HL-60/S4 treated with phorbol 12-myristate 13-acetate at 8.2 ng/mL for 4 days and 3 days (cell line): Measurements from ENCODE around the gene CENPK.

Source experiments
- in situ Hi-C: fragments of 300-500 bp; cut with MboI; formaldehyde crosslinking; loops from 2 replicates; pipeline ENCODE4 v1.15.0; 2022; ENCODE audit warnings: low sequenced_read_pairs

Gene CENPK

DNA sequence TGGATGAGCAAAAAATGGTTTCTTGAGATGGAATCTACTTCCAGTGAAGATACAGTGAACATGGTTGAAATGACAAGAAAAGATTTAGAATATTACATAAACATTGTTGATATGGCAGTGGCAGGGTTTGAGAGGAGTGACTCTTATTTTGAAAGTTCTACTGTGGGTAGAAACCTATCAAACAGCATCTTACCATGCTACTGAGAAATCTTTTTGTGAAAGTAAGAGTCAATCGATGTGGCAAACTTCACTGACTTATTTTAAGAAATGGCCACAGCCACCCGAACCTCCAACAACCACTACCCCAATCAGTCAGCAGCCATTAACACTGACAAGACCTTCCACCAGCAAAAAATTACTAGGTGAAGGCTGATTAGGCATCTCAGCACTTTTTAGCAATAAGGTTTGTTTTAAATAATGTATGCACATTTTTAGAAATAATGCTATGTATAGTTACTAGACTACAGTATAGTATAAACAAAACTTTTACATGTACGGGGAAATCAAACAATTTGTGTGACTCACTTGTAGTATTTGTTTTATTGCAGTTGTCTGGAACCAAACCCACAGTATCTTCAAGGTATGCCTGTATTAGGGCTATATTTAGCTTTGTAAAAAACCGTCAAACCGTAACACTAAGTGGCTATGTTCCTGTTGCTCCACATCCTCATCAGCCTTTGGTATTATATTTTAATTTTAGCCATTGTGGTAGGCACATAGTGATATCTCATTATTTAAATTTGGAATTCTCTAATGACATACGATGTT lies 50.6 kb downstream of the CENPK start:
- in situ Hi-C loops = no loop called here

DNA sequence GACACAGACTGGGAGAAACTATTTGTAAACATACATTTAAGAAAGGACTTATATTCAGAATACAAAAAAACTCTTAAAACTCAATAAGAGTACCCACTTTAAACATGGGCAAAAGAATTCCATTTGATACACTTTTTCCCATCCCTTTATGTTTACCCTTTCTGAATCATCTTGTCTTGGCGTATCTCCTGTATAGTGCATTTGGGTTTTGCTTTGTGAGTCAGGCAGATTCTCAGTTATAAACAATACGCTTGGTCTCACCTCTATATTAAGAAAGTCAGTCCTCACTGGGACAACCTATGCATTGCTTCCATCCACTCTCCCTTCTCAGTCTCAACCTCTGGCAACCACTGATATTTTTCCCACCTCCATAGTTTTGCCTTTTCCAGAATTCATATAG lies 54.0 kb downstream of the CENPK start:
- in situ Hi-C loops = no loop called here

DNA sequence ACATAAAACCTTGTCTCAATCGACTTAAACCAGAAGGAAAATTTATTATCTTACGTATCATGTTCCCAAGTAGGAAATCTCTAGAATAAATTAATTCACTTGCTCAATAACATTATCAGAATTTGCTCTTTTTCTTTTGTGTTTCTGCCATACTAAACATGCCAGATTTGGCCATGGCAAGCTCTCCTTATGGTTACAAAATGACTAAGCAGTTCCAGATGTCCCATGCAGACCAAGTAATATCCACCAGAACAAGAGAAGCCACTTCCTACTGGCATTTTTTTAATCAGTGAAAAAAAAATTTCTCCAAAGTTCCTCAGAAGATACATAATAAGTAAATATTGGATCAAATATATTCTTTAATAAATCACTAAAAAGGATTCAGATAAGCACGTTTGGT lies 56.0 kb downstream of the CENPK start:
- in situ Hi-C loops = no loop called here

DNA sequence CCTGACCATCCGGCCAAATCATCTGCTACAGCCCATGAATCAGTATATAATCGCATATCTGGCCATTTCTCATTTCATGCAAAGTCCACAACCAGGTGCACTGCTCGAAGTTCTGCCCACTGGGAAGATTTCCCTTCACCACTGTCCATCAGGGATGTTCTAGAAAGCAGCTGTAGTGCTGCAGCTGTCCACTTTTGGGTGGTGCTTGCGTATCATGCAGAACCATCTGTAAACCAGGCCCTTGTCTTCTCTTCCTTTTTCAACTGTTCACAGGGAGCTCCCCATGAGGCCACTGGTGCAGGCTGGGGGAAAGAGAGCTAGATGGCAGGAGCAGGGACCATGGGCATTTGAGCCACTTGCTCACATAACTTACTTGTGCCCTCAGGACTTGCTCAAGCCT lies 73.8 kb downstream of the CENPK start:
- in situ Hi-C loops = loop anchor here (25.0 kb wide), 1 partner anchor 677 kb away; no protein-coding TSS in a partner anchor

DNA sequence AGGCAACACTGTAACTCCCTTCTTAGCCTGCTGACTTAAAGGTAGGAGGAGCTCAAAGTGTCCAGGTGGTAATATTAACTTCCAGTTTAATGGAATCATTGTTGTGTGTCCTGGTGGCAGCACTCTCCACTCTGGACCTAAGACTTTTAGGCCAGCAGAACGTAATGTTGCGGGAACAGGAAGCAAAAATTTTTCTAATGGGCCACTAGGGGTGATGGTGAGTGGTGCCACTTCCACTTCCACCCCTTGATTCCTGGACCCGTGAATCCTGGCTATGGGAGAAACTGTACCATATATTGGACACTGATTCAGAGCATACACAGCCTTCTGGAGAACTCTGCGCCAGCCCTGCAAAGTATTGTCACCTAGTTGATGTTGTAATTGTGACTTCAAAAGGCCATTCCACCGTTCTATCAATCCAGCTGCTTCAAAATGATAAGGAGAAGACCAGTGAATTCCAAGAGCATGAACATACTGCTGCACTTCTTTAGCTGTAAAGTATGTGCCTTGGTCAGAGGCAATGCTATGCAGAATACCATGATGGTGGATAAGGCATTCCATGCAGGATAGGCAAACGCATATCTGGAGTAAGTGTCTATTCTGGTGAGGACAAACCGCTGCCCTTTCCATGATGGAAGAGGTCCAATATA lies 74.8 kb downstream of the CENPK start:
- in situ Hi-C loops = loop anchor here (25.0 kb wide), 1 partner anchor 676 kb away; no protein-coding TSS in a partner anchor

DNA sequence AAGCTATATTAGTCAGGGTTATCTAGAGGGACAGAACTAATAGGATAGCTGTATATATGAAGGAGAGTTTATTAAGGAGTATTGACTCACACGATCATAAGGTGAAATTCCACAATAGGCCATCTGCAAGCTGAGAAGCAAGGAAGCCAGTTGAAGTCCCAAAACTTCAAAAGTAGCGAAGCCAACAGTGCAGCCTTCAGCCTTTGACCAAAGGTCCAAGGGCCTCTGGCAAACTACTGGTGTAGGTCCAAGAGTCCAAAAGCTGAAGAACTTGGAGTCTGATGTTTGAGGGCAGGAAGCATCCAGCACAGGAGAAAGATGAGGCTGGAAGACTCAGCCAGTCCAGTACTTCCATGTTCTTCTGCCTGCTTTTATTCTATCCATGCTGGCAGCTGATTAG lies 76.2 kb downstream of the CENPK start:
- in situ Hi-C loops = loop anchor here (25.0 kb wide), 1 partner anchor 675 kb away; no protein-coding TSS in a partner anchor

DNA sequence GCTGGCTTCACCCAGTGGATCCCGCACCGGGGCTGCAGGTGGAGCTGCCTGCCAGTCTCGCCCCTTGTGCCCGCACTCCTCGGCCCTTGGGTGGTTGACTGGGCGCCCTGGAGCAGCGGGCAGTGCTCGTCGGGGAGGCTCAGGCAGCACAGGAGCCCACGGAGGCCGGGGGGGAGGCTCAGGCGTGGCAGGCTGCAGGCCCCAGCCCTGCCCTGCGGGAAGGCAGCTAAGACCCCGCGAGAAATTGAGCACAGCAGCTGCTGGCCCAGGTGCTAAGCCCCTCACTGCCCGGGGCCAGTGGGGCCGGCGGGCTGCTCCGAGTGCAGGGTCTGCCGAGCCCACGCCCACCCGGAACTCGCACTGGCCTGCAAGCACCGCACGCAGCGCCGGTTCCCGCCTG lies 77.6 kb downstream of the CENPK start:
- in situ Hi-C loops = loop anchor here (25.0 kb wide), 1 partner anchor 673 kb away; no protein-coding TSS in a partner anchor

DNA sequence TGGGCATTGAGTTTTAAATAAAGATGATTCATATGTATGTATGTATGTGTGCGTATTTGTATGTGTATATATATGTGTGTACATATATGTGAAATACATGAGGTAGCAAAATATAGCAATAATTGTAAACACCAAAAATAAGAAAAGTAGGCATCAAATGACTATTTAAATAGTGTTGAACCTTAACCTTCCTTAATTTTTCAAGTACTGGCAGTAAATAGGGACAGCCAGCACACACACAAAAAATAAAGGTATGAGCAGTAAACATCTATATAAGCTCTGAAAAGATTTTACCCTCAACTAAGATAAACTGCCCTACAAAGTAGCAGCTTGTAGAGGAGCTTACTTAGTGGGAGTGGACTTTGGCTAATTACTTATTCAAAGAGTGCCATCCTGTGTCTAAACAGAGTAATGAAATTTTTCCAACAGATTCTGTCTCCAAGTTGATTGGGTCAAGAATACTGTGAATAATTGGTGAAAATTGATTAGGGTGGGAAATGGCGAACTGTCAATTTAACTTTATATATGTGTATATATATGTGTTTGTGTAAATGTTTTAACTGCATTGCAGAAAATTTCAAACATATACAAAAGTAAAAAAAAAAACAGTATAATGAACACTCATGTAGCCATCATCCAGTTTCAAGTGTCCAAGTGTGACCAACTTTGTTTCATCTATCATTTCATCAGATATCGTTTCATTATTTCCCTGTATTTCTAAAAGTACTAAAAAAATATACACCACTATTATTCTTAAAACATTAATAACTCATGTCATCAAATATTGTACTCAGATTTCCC lies 79.2 kb downstream of the CENPK start:
- in situ Hi-C loops = loop anchor here (25.0 kb wide), 1 partner anchor 671 kb away; no protein-coding TSS in a partner anchor

DNA sequence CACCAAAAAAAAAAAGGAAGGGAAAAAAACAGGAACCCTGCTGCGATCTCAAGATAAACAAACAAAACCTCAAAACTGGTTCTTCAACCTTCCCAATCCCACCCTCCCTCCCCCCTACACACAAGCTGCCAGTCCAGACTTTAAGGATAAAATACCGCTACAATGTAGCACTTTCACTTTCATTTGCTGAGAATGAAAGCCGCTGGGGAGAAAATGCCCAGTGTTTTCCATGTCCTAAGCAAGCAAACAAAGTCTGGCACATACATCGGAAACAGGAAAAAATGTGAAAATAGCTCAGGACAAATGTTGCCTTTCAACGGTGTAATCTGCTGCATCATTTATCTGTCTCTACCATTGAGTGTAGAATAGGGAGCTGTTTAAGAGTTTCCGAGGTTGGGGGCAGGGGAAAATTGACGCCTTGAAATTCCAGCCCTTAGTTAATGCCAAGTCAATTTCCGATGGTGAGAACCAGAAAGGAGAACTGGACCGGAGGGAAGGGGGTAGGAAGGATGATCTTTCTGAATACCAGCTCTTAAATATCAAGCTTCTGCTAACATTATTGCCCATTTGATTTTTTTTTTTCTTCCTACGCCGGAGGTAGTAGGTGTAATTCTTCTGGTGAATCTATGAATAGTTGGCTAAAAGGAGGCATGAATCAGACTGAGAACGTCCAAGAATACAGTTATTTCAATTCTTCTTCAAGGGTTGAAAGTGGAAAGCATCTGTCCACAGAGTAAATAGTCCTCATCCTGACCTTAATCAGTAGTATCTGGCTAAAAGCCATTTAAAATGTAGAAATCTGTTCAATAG lies 80.0 kb downstream of the CENPK start:
- in situ Hi-C loops = loop anchor here (25.0 kb wide), 1 partner anchor 671 kb away; no protein-coding TSS in a partner anchor

DNA sequence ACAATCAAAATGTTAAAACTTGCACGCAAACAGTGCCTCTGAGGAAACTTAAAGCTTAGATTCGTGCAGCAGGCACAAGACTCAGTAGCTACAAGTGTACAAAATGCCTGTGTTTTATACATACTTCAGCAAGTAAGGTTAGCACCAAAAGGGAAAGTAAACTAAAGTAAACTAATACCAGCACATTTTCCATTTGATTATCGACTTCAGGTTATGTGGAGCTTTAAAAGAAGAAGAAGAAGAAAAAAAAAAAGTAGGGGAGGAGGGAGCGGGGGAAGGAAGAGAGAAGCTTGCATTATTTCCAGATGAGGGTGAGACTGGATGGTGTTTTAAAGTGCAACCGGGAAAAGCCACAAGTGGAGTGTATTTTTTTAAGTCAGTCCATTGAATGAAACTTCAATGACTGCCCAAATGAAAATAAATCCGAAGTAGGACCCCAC lies 80.7 kb downstream of the CENPK start:
- in situ Hi-C loops = loop anchor here (25.0 kb wide), 1 partner anchor 670 kb away; no protein-coding TSS in a partner anchor

DNA sequence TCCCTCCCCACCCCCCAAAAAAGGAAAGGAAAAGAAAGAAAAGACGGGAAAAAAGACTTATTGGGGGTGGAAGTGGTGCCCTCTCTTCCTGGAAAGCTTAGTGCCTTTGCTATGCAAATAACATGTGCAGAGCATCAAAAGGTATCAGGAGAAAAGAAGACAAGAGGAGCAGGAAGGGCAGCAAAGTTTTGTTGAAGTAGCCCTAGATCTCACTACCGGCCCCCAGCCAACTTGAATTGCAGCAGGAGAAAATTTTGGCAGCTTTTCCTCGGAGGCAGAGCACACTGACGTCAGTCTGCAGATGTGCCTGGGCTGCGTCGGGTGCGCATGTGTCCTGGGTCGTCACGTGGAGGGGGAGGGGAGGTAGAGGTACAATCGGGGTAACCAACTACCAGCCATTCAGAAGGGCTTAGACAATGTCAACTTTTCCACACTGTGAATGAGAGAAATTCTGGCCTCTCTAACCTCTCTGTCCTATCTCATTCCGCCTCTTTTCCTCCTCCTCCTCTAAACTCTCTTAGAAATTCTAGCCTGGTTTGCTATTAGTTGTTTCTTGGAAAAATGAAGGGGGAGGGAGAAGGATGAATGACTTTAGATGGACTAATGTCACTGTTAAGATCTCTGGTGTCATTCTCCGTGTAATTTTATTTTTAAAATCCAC lies 81.2 kb downstream of the CENPK start, which contains the start of gene ADAMTS6:
Gene ADAMTS6, minus strand, starts transcription at position 286 of the 661 bp plus-strand sequence. CDS start 8,247 bp downstream, outside the sequence.
- in situ Hi-C loops = loop anchor here (25.0 kb wide), 1 partner anchor 669 kb away; no protein-coding TSS in a partner anchor

DNA sequence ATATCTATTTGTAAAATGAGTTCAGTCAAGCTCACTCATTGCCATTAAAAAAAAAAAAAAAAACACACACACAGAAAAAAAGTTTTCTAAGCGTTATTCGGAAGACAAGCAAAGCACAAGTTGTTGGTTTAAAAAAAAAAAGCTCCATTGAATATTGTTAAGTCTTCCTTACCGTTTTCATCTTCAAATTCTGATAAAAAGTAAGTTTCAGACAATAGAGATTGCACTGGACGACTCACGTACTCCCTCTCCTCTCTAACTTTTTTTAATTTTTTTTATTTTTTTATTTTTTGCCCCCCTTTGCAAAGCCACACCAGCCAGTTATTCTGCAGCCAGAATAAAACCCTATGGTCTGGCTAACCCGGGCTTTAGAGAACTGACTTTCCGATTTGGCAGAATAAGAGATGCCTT lies 81.8 kb downstream of the CENPK start:
- in situ Hi-C loops = loop anchor here (25.0 kb wide), 1 partner anchor 669 kb away; no protein-coding TSS in a partner anchor

DNA sequence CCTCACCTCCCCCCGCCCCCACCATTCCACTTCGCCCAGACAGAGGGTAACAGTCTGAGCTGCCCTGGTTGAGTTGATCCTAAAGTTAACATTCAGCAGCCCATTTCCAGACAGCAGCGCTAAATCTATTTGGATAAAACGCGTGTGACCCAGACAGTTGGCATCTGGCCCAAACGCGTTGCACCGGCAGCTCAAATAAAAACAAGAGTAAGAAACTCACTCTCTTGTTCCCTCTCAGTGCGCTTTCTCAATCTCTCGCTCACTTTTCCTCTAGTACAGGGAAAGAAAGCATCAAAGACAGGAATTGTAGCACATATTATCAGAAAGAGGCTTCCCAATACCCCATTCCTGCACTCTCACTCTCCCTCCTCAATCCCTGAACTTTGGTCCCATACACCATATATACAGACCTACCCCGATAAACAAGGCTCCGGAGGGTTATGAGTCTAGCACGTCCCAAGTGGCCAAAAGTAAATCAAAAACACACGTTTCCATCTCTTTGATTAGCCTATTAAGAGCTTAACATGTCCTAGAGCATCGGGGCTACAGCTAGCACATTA lies 82.6 kb downstream of the CENPK start:
- in situ Hi-C loops = loop anchor here (25.0 kb wide), 1 partner anchor 668 kb away; no protein-coding TSS in a partner anchor

DNA sequence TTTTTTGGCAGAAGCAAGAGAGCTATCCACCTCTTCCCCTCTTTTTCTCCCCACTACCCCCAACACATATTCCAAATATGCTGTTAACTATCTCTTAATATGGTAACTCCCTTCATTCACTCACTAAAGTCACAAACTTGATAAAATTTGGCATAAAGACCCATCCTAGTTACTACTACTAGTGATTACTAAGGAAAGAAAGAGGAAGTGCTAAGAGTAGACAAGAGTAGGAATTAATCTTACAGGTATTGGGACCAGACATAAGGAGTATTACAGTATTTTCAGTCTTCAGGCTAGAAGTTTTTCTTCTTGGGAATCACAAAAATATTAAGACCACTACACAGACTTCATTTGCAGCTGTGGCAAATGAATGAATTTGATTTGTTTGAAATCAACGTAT lies 83.4 kb downstream of the CENPK start:
- in situ Hi-C loops = loop anchor here (25.0 kb wide), 1 partner anchor 667 kb away; no protein-coding TSS in a partner anchor

DNA sequence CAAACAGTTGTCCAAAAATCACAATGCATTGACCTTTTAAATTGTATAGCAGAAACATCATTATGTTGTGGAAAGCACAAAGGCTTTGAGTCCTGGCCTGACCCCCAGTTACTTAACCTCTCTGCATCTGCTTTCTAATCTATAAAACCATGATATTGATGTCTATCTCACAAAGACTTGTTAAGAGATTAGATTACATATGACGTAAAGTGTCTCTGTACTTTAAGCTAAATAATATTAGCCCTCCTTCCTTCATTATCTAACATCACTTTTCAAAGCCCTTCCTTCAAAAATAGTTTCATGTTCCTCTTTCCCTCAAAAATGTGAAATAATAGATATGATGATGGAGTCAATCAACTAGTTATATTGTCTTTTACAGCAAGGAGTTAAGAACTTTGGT lies 84.6 kb downstream of the CENPK start:
- in situ Hi-C loops = loop anchor here (25.0 kb wide), 1 partner anchor 666 kb away; no protein-coding TSS in a partner anchor

DNA sequence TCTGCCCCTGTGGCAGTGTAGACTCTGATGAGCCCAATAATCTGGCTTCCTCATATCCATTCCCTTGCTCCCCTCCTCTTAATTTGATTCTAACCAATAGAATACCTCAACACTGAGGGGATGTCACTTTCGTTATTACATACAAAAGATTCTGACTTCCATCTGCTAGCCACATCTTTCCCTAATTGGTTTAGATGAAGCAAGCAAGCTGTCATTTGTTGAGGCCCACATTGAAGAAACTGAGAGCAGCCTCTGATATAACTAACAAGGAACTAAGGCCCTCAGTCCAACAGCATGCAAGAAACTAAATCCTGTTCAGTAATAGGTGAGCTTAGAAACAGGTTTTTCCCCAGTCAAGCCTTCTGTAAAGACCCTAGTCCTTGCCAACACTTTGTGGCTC lies 87.1 kb downstream of the CENPK start:
- in situ Hi-C loops = loop anchor here (25.0 kb wide), 1 partner anchor 664 kb away; no protein-coding TSS in a partner anchor

DNA sequence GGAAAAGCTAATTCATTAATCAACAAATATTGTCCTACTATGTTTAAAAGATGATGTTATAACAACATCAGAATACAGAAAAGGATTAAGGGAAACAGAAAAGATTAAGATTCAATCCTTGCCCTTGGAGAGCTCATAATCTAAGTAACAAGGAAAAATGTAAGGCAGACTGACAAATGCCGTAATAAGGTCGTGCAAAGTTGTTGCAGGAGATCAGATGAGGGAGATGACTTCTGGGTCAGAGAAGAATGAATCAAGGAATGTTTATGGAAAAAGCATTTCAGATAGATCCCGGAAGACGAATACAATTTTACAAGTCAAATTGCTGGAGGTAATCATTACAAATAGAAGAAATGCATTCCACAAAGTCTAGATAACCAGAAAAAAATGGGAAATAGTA lies 87.6 kb downstream of the CENPK start:
- in situ Hi-C loops = loop anchor here (25.0 kb wide), 1 partner anchor 663 kb away; no protein-coding TSS in a partner anchor

DNA sequence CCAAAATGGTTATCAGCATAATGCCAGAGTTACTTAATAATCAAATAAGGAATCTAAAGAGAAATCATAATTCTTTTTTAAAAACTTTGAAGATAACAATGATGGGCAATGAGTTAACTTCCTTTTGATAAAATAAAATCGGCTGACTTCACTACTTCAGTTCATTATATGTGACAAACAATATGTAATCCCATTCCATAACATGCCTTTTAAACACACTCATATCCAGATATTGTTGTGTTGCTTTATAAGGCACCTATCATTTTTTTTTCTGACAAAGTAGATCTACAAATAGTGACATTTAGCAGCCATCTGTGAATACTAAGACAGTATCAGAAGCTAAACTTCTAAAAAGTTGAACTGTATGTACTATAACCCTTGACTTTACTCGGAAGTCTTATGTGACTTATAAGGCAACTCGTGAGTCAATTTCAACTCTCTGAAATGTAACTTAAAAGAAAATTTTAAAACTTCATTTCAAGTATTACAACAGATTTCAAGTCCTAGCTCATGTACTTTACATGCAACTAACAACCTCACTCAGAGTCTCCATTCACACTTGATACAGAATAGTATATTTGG lies 88.7 kb downstream of the CENPK start:
- in situ Hi-C loops = no loop called here
